SK-N-SH (cell line): Measurements from ENCODE around the gene DIPK1C.

ENCODE experiments used
- CTCF ChIP-seq: fragments of 200-600 bp; sonication (generic); IDR thresholded peaks from 2 replicates; pipeline ENCODE4 v1.6.1; 2017; ENCODE audit warnings: antibody characterized with exemption, mild to moderate bottlenecking, moderate library complexity
- MAX ChIP-seq: IDR thresholded peaks from 2 replicates; pipeline ENCODE4 v1.4.0; 2012; ENCODE audit warnings: low read depth
- NFIC ChIP-seq: IDR thresholded peaks from 2 replicates; pipeline ENCODE4 v1.4.0; 2012; ENCODE audit warnings: borderline replicate concordance
- TAF1 ChIP-seq: IDR thresholded peaks from 2 replicates; pipeline ENCODE4 v1.6.1; 2012; ENCODE audit warnings: low read depth, mild to moderate bottlenecking, low read length, moderate library complexity, borderline replicate concordance
- YY1 ChIP-seq: IDR thresholded peaks from 2 replicates; pipeline ENCODE4 v1.4.0; 2012; ENCODE audit warnings: low read depth, mild to moderate bottlenecking

GRCh38 chr18:74451148-74451547 is 6.0 kb downstream of the DIPK1C start:
- no peak for TF ChIP-seq CTCF
- no peak for TF ChIP-seq NFIC
- TF ChIP-seq TAF1 = no peak
- TF ChIP-seq YY1 = no peak
- TF ChIP-seq MAX = no peak
